GM21360 (cell line): ENCODE results near the gene SPHK2.
"Not testable (repeated sequence)": the region's sequence is repeated elsewhere in the genome, so short reads cannot be mapped to it uniquely, and the experiment has no call there.

Experiments
- ATAC-seq: cut with Tn5 transposase; IDR thresholded peaks from one replicate; pipeline ENCODE4 v1.9.1; 2021; ENCODE audit warnings: mild to moderate bottlenecking, moderate library complexity; ENCODE audit not compliant: unreplicated experiment

Gene SPHK2

GRCh38 chr19:48676887-48677286, 57.6 kb downstream of the SPHK2 start:
- ATAC-seq = no peak

DNA sequence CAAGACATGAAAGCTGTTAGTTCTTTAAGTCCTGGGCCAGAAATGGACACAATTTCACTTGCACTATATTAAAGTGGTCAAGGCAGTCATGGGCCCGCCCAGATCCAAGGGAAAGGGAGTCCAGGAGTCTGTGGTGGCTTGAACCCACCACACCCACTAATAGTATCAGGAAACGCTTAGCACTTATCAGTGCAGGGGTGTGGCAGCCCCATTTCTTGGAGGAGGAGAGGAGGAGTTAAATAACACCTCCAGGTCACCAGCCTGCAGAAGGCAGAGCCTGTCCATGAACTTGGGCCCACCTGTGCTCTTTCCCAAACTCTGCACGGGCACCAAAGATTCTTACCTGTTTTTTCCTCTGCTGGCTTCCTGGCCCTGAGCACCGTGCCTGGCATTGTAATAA, 58.9 kb downstream of the SPHK2 start:
- ATAC-seq = no peak

GRCh38 chr19:48680006-48680405, 60.7 kb downstream of the SPHK2 start:
- not testable (repeated sequence) for ATAC-seq
